IMR-90 (cell line): ENCODE measurements around the gene MGAT1. TPM values are rescaled to one million over a fixed set of nuclear protein-coding genes. Genes with fewer than 3 reads are reported as not detected.

Experiments
- ATAC-seq: fragments of 200-7000 bp; cut with Tn5 transposase; 2 replicates; pipeline ENCODE4 v1.9.1; 2020; ENCODE audit warnings: low read depth, mild to moderate bottlenecking, moderate library complexity
- BruUV-seq: library from RNA; stranded (reverse); fragments of 400-500 nt; replicated peaks from 2 replicates; lab custom pipeline; 2021; lab: Mats Ljungman, UMichigan
- CTCF ChIA-PET: fragments of 300-600 bp; formaldehyde crosslinking; extraction: SDS; loops from one replicate; lab custom pipeline; 2021; ENCODE audit warnings: antibody characterized with exemption; lab: Yijun Ruan, JAX
- POLR2A ChIA-PET: fragments of 300-600 bp; sonication (Branson Sonifier 250); formaldehyde crosslinking; loops from one replicate; lab custom pipeline; 2022; ENCODE audit warnings: antibody characterized with exemption; ENCODE audit not compliant: unreplicated experiment; lab: Charles Lee
- DNase-seq: peaks from one replicate; pipeline ENCODE4 v3.0.0; 2013
- H2AFZ ChIP-seq: replicated peaks from 2 replicates; pipeline ENCODE3; 2013; ENCODE audit warnings: low read length, mild to moderate bottlenecking; ENCODE audit not compliant: poor library complexity
- H2AK5ac ChIP-seq: 2 replicates; pipeline ENCODE4 v1.6.1; 2013; ENCODE audit warnings: low read depth, low read length, inconsistent platforms
- H2AK9ac ChIP-seq: replicated peaks from 2 replicates; pipeline ENCODE3; 2013; ENCODE audit warnings: mild to moderate bottlenecking, low read depth, low read length, moderate library complexity; ENCODE audit not compliant: poor library complexity
- H2BK120ac ChIP-seq: 2 replicates; pipeline ENCODE4 v1.6.1; 2013; ENCODE audit warnings: low read depth, low read length, inconsistent platforms
- H2BK15ac ChIP-seq: 3 replicates; pipeline ENCODE4 v1.6.1; 2013; ENCODE audit warnings: low read depth, low read length, inconsistent platforms
- H2BK20ac ChIP-seq: 2 replicates; pipeline ENCODE4 v1.6.1; 2013; ENCODE audit warnings: low read depth, mild to moderate bottlenecking, inconsistent platforms, low read length, moderate library complexity
- H2BK5ac ChIP-seq: 2 replicates; pipeline ENCODE4 v1.6.1; 2013; ENCODE audit warnings: mild to moderate bottlenecking, low read depth, low read length, inconsistent platforms; ENCODE audit not compliant: poor library complexity, severe bottlenecking
- H3K14ac ChIP-seq: replicated peaks from 2 replicates; pipeline ENCODE4 v1.6.1; 2013; ENCODE audit warnings: low read depth, low read length, inconsistent platforms
- H3K18ac ChIP-seq: 2 replicates; pipeline ENCODE4 v1.6.1; 2013; ENCODE audit warnings: low read depth, low read length, control low read depth
- H3K23ac ChIP-seq: 2 replicates; pipeline ENCODE4 v1.6.1; 2013; ENCODE audit warnings: low read depth, low read length, inconsistent platforms
- H3K27ac ChIP-seq: 2 replicates; pipeline ENCODE4 v1.5.1; 2013; ENCODE audit warnings: mild to moderate bottlenecking, control low read depth, low read length; ENCODE audit not compliant: insufficient read depth
- H3K27me3 ChIP-seq: 2 replicates; pipeline ENCODE4 v1.6.1; 2013; ENCODE audit warnings: low read length; ENCODE audit not compliant: control insufficient read depth, insufficient read depth
- H3K36me3 ChIP-seq: 2 replicates; pipeline ENCODE4 v1.6.1; 2013; ENCODE audit warnings: low read length, mixed read lengths; ENCODE audit not compliant: control insufficient read depth, insufficient read depth
- H3K4ac ChIP-seq: 2 replicates; pipeline ENCODE4 v1.6.1; 2013; ENCODE audit warnings: low read depth, low read length, inconsistent platforms
- H3K4me1 ChIP-seq: 2 replicates; pipeline ENCODE4 v1.6.1; 2013; ENCODE audit warnings: low read length, mixed read lengths; ENCODE audit not compliant: control insufficient read depth, insufficient read depth
- H3K4me2 ChIP-seq: 2 replicates; pipeline ENCODE4 v1.6.1; 2013; ENCODE audit warnings: low read depth, mild to moderate bottlenecking, control low read depth, low read length, moderate library complexity
- H3K4me3 ChIP-seq: 2 replicates; pipeline ENCODE4 v1.5.1; 2013; ENCODE audit warnings: low read depth, mild to moderate bottlenecking, control low read depth, low read length, moderate library complexity; ENCODE audit not compliant: insufficient read depth
- H3K56ac ChIP-seq: 2 replicates; pipeline ENCODE4 v1.6.1; 2013; ENCODE audit warnings: low read length, inconsistent platforms; ENCODE audit not compliant: insufficient read depth; ENCODE audit errors: extremely low read depth
- H3K79me1 ChIP-seq, 2 experiments: 2 replicates each; pipeline ENCODE4 v1.6.1; 2013; ENCODE audit warnings: low read length in 2 of 2, inconsistent platforms in 1 of 2, low read depth in 1 of 2
- H3K9ac ChIP-seq: 2 replicates; pipeline ENCODE4 v1.6.1; 2013; ENCODE audit warnings: low read depth, low read length, control low read depth
- H3K9me1 ChIP-seq: 2 replicates; pipeline ENCODE4 v1.6.1; 2013; ENCODE audit warnings: low read length, inconsistent platforms; ENCODE audit not compliant: insufficient read depth
- H3K9me3 ChIP-seq: 2 replicates; pipeline ENCODE4 v1.6.1; 2013; ENCODE audit warnings: low read length; ENCODE audit not compliant: control insufficient read depth, insufficient read depth
- H4K20me1 ChIP-seq: 2 replicates; pipeline ENCODE4 v1.6.1; 2013; ENCODE audit warnings: low read length, inconsistent platforms; ENCODE audit not compliant: insufficient read depth
- H4K5ac ChIP-seq: 2 replicates; pipeline ENCODE4 v1.6.1; 2013; ENCODE audit warnings: mild to moderate bottlenecking, low read depth, low read length, control low read depth
- H4K8ac ChIP-seq, 2 experiments: 2 replicates each; pipeline ENCODE4 v1.6.1; 2013; ENCODE audit warnings: low read depth in 2 of 2, low read length in 2 of 2, control low read depth in 1 of 2, inconsistent platforms in 1 of 2
- H4K91ac ChIP-seq: 2 replicates; pipeline ENCODE4 v1.6.1; 2013; ENCODE audit warnings: low read depth, low read length, inconsistent platforms; ENCODE audit not compliant: insufficient read depth
- NFE2L2 ChIP-seq: fragments of 150-350 bp; IDR thresholded peaks from 2 replicates; pipeline ENCODE4 v1.6.1; 2016; ENCODE audit warnings: low read depth, mild to moderate bottlenecking, low read length
- WGBS, 2 experiments: methylation state at CpG; one replicate each; pipeline versions ENCODE4 v1.1.5 to v1.1.7; 2013; ENCODE audit warnings: missing lambda C conversion rate in 2 of 2; ENCODE audit not compliant: insufficient read length in 1 of 2; ENCODE audit errors: extremely low coverage in 2 of 2; 5-methylcytosine and 5-hydroxymethylcytosine counted together
- dilution Hi-C: fragments of 300-500 bp; cut with HindIII; formaldehyde crosslinking; loops from one replicate; pipeline ENCODE4 v1.14.3; 2018; ENCODE audit warnings: low sequenced_read_pairs; ENCODE audit not compliant: unreplicated experiment
- in situ Hi-C: fragments of 300-500 bp; cut with MboI; formaldehyde crosslinking; loops from 3 replicates; pipeline ENCODE4 v1.14.3; 2019; ENCODE audit warnings: low sequenced_read_pairs, inconsistent platforms, mixed read lengths
- intact Hi-C: fragments of 100-400 bp; cut with micrococcal nuclease; formaldehyde crosslinking; loops from 2 replicates; pipeline ENCODE4 v1.10.0; 2022
- polyA plus RNA-seq, 3 experiments: library from polyadenylated mRNA; depleted of rRNA; stranded (reverse); fragments of >200 nt; gene quantifications; 2 replicates each; pipeline ENCODE4 v1.2.3, GENCODE V29; 2012; ENCODE audit warnings: low replicate concordance in 1 of 3
- total RNA-seq: library from RNA; depleted of rRNA; stranded (reverse); fragments of >200 nt; gene quantifications from 2 replicates; pipeline ENCODE4 v1.2.3, GENCODE V29; 2012

The MGAT1 gene
- total and polyA plus RNA-seq, 2 of the 4 experiments (the other 2 are of a cell fraction) = 56.3 to 141 TPM

DNA sequence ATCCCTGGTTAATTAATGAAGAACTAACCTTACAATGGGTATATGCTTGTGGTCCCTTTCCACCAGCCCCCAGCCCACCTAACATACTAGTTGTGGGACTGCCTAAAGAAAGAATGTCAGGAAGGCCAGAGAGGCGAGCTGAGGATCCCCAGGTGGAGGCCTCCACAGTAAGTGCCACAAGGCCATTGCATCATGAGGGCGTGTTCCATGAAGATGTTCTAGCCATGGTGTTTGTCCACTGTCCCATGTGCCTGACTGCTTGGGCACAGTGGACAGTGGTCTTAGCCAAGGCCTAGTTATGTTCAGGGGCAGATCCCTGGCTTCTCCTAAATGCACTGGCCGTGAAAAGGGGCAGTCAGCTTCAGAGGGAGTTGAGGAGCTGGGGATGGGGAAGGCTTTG lies 37.3 kb upstream of the MGAT1 start:
- ChIA-PET CTCF (no interaction called here), POLR2A (no interaction called here)
- H3K56ac ChIP-seq = no peak overlapping the region
- no peak overlapping the region for H4K8ac ChIP-seq
- DNase-seq = no peak
- BruUV-seq = no TSS peak
- H3K4me2 ChIP-seq = no peak overlapping the region
- peaks cover 6% of the 10 kb centered on the region for H3K36me3 ChIP-seq
- in situ Hi-C loops = no loop called here
- no peaks in the 10 kb centered on the region for H3K9me1 ChIP-seq
- no peak overlapping the region for H2BK120ac ChIP-seq
- dilution Hi-C loops = no loop called here
- no peak for TF ChIP-seq NFE2L2
- no peaks in the 10 kb centered on the region for H3K27me3 ChIP-seq
- H3K23ac ChIP-seq = no peak overlapping the region
- H3K4me3 ChIP-seq = no peak overlapping the region
- no peak overlapping the region for H2BK5ac ChIP-seq
- intact Hi-C loops = no loop called here
- no peak overlapping the region for H2AFZ ChIP-seq
- H3K27ac ChIP-seq = no peak overlapping the region
- H3K9me3 ChIP-seq = no peaks in the 10 kb centered on the region; the same call in 1 of the 2 replicates
- ATAC-seq = no peak
- H3K4ac ChIP-seq = no peak overlapping the region
- H4K5ac ChIP-seq = no peak overlapping the region
- H3K9ac ChIP-seq = no peak overlapping the region
- H3K79me1 ChIP-seq = no peaks in the 10 kb centered on the region
- H4K20me1 ChIP-seq = no peaks in the 10 kb centered on the region
- no peak overlapping the region for H3K14ac ChIP-seq
- H2AK5ac ChIP-seq = no peak overlapping the region
- H3K4me1 ChIP-seq = no peaks in the 10 kb centered on the region
- no peak overlapping the region for H2BK20ac ChIP-seq
- H2BK15ac ChIP-seq = no peak overlapping the region
- 100% methylated on average over 1 of the region's 3 CpGs; no CpG with 5 or more reads in 1 of the 2 experiments for WGBS, 2 experiments
- no peak overlapping the region for H3K18ac ChIP-seq
- H2AK9ac ChIP-seq = no peak overlapping the region
- no peak overlapping the region for H4K91ac ChIP-seq
